Body of pancreas (tissue), 4 donors: ENCODE results near the gene GDPD5. TPM values are rescaled to one million over a fixed set of nuclear protein-coding genes. Genes with fewer than 3 reads are reported as not detected.

Source experiments
- ATAC-seq: fragments of 150-250 bp; one replicate; pipeline ENCODE4 v1.9.1; 2016
- DNase-seq, 4 donors: peaks; one replicate each; pipeline ENCODE4 v3.0.0-alpha.2; 2019
- H3K27ac ChIP-seq, 4 donors: fragments of 200-600 bp; sonication (generic); 1 replicate in 3 of 4; 2 replicates in 1 of 4; pipeline versions ENCODE4 v1.5.1 to v1.6.1; 2016 to 2019; ENCODE audit warnings: mild to moderate bottlenecking in 1 of 4, mixed read lengths in 1 of 4, moderate library complexity in 1 of 4
- H3K27me3 ChIP-seq, 2 donors: fragments of 200-600 bp; sonication (generic); one replicate each; pipeline ENCODE4 v1.6.0; 2016; ENCODE audit warnings: mild to moderate bottlenecking in 1 of 2
- H3K36me3 ChIP-seq, 2 donors: fragments of 200-600 bp; sonication (generic); replicated peaks in 1 of 2; 2 replicates each; pipeline ENCODE4 v1.5.1; 2016; ENCODE audit warnings: low read depth in 2 of 2; ENCODE audit not compliant: insufficient read depth in 1 of 2
- H3K4me1 ChIP-seq: fragments of 200-600 bp; sonication (generic); one replicate; pipeline ENCODE4 v1.6.0; 2016
- H3K4me3 ChIP-seq, 2 donors: fragments of 200-600 bp; sonication (generic); 1 replicate in 1 of 2; 2 replicates in 1 of 2; pipeline ENCODE4 v1.5.1; 2016 to 2019
- H3K9me3 ChIP-seq, 3 donors: fragments of 200-600 bp; sonication (generic); 1 replicate in 2 of 3; 2 replicates in 1 of 3; pipeline ENCODE4 v1.5.1; 2016
- POLR2A ChIP-seq, 3 donors: fragments of 450-650 bp; IDR thresholded peaks; one replicate each; pipeline ENCODE4 v1.6.1; 2016; ENCODE audit warnings: antibody characterized with exemption in 3 of 3, mild to moderate bottlenecking in 2 of 3
- WGBS, 2 donors: methylation state at CpG; one replicate each; pipeline ENCODE4 v1.1.5; 2017; 5-methylcytosine and 5-hydroxymethylcytosine counted together
- intact Hi-C: fragments of 100-400 bp; cut with DNase I; formaldehyde crosslinking; loops from one replicate; pipeline ENCODE4 v1.15.1; 2023
- total RNA-seq, 2 donors: library from RNA; depleted of rRNA; stranded (reverse); fragments of >200 nt; gene quantifications; one replicate each; pipeline ENCODE4 v1.1.0, GENCODE V29; 2016
- TF ChIP-seq, protein P1 (sequence below), 7 experiments: fragments of 450-650 bp in 4 of 7; fragments of 200-600 bp in 3 of 7; sonication (generic) in 3 of 7; IDR thresholded peaks; one replicate each; pipeline ENCODE4 v1.5.1; 2016 to 2019; ENCODE audit warnings: antibody characterized with exemption in 7 of 7

Gene GDPD5
- total RNA-seq, 2 donors from 2014 or later = 29.6 to 73.2 TPM

DNA sequence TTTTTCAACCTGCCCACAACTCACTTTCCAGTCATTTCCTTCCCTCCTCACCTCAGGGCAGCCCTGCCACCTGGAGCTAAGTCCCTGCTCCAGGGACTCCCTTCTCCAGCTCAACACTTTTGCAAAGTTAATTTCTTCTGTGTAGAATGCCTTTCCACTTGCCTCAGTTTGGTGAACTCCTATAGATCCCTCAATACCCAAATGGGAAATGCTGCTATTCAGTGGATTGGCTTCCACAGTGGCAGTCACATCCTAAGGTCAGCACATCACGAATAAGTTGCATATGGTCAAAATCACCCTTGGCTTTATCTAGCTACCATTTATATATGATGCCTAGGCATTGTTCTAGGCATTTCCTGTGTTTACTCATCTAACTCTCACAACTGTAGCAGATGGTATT, 23.6 kb downstream of the GDPD5 start:
- 86 to 100% methylated on average over 1 of the region's 1 CpG for WGBS, 2 donors
- intact Hi-C loops = no loop called here
- H3K27me3 ChIP-seq = no peaks in the 10 kb centered on the region

DNA sequence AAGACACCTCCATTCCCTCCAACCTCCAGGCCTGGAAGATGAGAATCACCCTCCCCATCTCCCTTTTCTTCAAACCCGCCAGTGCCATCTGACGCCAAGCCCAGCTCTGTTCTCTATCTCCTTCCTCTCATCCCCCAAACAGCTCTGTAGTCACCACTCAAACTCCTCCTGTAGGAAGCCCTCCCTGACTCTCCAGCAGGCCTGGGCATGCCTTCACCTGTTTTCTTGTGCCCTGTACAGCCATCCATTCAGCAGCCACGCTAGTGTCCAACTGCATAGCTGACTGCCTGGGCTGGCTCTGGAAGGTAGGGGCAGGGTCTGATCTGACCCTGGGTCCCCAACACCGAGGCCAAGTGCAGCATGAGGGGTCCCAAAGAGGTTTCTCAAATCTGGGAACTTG, 25.0 kb downstream of the GDPD5 start:
- DNase-seq = no peak
- H3K4me1 ChIP-seq = peaks cover 6% of the 10 kb centered on the region
- H3K9me3 ChIP-seq = no peaks in the 10 kb centered on the region
- TF ChIP-seq, protein P1, sequence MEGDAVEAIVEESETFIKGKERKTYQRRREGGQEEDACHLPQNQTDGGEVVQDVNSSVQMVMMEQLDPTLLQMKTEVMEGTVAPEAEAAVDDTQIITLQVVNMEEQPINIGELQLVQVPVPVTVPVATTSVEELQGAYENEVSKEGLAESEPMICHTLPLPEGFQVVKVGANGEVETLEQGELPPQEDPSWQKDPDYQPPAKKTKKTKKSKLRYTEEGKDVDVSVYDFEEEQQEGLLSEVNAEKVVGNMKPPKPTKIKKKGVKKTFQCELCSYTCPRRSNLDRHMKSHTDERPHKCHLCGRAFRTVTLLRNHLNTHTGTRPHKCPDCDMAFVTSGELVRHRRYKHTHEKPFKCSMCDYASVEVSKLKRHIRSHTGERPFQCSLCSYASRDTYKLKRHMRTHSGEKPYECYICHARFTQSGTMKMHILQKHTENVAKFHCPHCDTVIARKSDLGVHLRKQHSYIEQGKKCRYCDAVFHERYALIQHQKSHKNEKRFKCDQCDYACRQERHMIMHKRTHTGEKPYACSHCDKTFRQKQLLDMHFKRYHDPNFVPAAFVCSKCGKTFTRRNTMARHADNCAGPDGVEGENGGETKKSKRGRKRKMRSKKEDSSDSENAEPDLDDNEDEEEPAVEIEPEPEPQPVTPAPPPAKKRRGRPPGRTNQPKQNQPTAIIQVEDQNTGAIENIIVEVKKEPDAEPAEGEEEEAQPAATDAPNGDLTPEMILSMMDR (IDR thresholded peaks at IDR 0.05) = no peak
- no peak for TF ChIP-seq POLR2A (IDR thresholded peaks at IDR 0.05)
- no peaks in the 10 kb centered on the region for H3K36me3 ChIP-seq
- H3K27me3 ChIP-seq = no peaks in the 10 kb centered on the region
- H3K27ac ChIP-seq = no peak overlapping the region
- 92% methylated on average over 3 to 4 of the region's 4 CpGs for WGBS, 2 donors
- no peak overlapping the region for H3K4me3 ChIP-seq
- ATAC-seq = no peak
- intact Hi-C loops = no loop called here

More for the DNA sequence above, 23.6 kb downstream of the GDPD5 start:
- no peak for ATAC-seq
- Histone ChIP-seq H3K36me3 (no peaks in the 10 kb centered on the region), H3K4me3 (no peak overlapping the region), H3K27ac (no peak overlapping the region), H3K9me3 (no peaks in the 10 kb centered on the region), H3K4me1 (peaks cover 6% of the 10 kb centered on the region)
- TF ChIP-seq, protein P1 (IDR thresholded peaks at IDR 0.05) = no peak
- no peak for TF ChIP-seq POLR2A (IDR thresholded peaks at IDR 0.05)
- no peak for DNase-seq

DNA sequence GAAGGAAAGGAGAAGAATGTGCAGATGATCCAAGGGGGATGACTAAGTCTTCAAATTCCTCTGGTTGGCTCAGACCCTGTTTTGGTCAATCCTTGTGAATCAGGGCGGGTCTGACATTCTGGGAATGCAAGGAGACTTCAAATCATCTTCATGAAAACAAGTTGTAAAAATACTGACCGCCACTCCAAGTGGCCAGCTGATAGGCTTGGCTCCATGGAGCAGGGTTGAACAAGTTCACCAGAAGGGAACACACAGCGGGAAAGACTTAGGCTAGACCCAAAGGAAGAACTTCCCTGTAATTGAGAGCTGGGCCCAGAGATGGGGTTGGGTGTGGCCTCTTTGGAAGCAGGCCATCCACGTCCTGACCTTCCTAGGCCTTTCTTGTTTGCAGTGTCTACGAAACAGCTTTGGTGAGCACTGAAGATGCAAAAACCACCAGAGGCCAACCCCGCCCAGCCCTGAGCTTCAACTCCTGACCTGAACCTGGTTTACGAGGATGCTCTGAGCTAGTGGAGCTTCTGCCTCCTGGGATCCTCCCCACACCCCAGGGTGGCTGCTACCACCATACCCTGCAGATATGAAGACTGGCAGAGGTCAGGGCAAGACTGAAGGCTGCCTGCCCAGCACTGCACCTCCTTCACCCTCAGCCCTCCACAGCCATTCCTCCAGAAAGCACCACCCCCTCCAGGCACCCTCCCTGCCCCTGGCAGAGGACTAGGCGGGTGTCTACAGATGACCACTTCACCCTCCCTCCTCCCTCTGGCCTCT, 26.1 kb downstream of the GDPD5 start:
- peak; percentile 49 for ATAC-seq
- TF ChIP-seq, protein P1 (IDR thresholded peaks at IDR 0.05) = no peak
- no peak for TF ChIP-seq POLR2A (IDR thresholded peaks at IDR 0.05)
- Histone ChIP-seq H3K27me3 (no peaks in the 10 kb centered on the region), H3K4me1 (peaks cover 6% of the 10 kb centered on the region), H3K27ac (no peak overlapping the region), H3K4me3 (no peak overlapping the region), H3K36me3 (no peaks in the 10 kb centered on the region), H3K9me3 (no peaks in the 10 kb centered on the region)
- intact Hi-C loops = no loop called here
- DNase-seq = peak in 1 of 4 donors; percentile 49
- WGBS, 2 donors = 76 to 81% methylated on average over 8 of the region's 8 CpGs

DNA sequence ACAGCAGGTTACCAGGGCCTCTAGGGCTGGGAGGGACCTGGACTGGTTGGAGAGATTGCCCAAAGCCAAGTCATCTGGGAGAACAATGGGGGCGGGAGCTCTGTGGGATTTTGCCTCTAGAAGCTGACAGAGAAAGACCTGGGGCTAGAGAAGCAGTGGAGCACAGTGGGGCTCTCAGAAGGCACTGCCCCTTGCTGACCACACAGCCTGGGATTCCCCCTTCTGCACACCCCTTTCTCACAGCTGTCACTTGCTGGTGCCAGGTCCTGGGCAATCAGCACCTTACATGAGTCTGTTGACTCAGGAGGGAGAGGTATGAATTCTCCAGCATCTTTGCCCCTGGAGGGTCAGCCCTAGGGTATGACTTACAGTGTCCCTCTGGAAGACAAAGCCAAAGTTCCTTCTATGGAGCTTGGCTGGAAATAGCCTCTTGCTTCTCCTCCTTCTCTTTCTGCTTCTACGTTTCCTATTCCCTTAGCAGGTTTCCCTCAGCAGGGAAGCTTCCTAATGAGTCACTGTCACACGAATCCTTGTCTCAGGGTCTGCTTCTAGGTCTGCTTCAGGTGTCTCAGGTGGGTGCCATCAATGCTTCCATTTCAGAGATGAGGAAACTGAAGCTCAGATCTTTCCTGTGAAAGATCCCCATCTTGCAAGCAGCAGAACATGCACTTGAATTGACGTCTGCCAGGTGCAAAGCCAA, 27.0 kb downstream of the GDPD5 start:
- intact Hi-C loops = no loop called here
- no peak for DNase-seq
- Histone ChIP-seq H3K4me1 (peaks cover 6% of the 10 kb centered on the region), H3K27ac (no peak overlapping the region), H3K27me3 (no peaks in the 10 kb centered on the region), H3K4me3 (no peak overlapping the region), H3K36me3 (no peaks in the 10 kb centered on the region), H3K9me3 (no peaks in the 10 kb centered on the region)
- 84 to 86% methylated on average over 4 of the region's 4 CpGs for WGBS, 2 donors
- no peak for ATAC-seq
- TF ChIP-seq POLR2A (IDR thresholded peaks at IDR 0.05) = no peak

DNA sequence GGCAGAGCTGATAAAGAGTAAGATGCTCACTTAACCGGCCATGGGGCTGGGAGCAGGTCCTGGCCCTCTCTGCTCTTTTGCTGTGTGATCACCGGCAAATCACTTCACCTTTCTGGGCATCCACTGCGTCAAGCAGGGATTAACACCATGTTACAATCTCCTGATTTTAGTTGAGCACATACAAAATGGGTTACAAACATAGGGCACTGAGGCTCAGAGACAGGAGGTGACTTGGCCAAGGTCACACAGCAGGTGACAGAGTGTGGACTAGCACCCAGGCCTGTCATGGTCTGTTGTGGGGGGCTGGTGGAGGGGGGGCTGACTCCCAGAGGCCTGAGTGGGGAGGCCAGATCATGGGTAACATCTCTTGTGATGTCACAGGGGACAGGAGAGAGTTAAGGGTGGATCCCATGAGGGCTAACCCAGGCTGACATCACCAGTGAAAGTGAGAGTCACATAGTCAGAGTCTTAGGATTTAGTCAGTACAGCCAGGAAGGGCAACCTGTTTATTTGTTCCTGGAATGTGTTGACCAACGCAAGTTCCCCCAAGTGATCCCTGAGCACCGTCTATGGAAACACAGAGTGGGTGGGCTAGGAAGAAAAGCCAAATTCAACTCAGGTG, 27.8 kb downstream of the GDPD5 start:
- Histone ChIP-seq H3K4me1 (peaks cover 6% of the 10 kb centered on the region), H3K27me3 (no peaks in the 10 kb centered on the region), H3K9me3 (no peaks in the 10 kb centered on the region), H3K27ac (no peak overlapping the region), H3K36me3 (no peaks in the 10 kb centered on the region), H3K4me3 (no peak overlapping the region)
- intact Hi-C loops = no loop called here
- 77 to 96% methylated on average over 3 to 4 of the region's 5 CpGs for WGBS, 2 donors
- no peak for ATAC-seq
- no peak for DNase-seq
- no peak for TF ChIP-seq POLR2A (IDR thresholded peaks at IDR 0.05)
- TF ChIP-seq, protein P1 (IDR thresholded peaks at IDR 0.05) = no peak
